ENCODE data around the gene WBP2. TPM values are rescaled to one million over a fixed set of nuclear protein-coding genes. Genes with fewer than 3 reads are reported as not detected.
A peak's percentile ranks its signal among the peaks of the same experiment; 100 is the strongest.

WBP2 gene
- total and polyA plus RNA-seq, 2 of the 13 experiments (the other 11 are each of a cell fraction or from before 2014, with no cell fraction given), result 29.2 to 29.5 TPM

- TF ChIP-seq ETS1 (CRISPR knock-in tag; IDR thresholded peaks at IDR 0.05) (peak; percentile 66; the same call in 1 of the 2 replicates), ZHX1 (CRISPR knock-in tag; IDR thresholded peaks at IDR 0.05; ENCODE audit: low read depth) (peak; percentile 68; the same call in 1 of the 2 replicates), ZBTB46 (CRISPR knock-in tag; IDR thresholded peaks at IDR 0.05; ENCODE audit: borderline replicate concordance) (0 out of 2 replicates have a peak, but pooled peaks have one; percentile 30), ZBTB2 (CRISPR knock-in tag; IDR thresholded peaks at IDR 0.05; ENCODE audit: low read depth) (peak; percentile 90), KLF15 (CRISPR knock-in tag; IDR thresholded peaks at IDR 0.05; ENCODE audit: borderline replicate concordance) (no peak), ZNF574 (CRISPR knock-in tag; IDR thresholded peaks at IDR 0.05) (peak; percentile 53; the same call in 1 of the 2 replicates), TEAD3 (CRISPR knock-in tag; optimal IDR thresholded peaks at IDR 0.05; ENCODE audit: borderline replicate concordance) (peak; percentile 7), NCOA5 (CRISPR knock-in tag; IDR thresholded peaks at IDR 0.05) (no peak), CREB3 (CRISPR knock-in tag; IDR thresholded peaks at IDR 0.05) (peak; percentile 71; the same call in 1 of the 2 replicates), GABPB1 (CRISPR knock-in tag; IDR thresholded peaks at IDR 0.05) (peak; percentile 72), ZNF709 (CRISPR knock-in tag; IDR thresholded peaks at IDR 0.05) (peak; percentile 34; the same call in 1 of the 2 replicates), ZNF598 (CRISPR knock-in tag; IDR thresholded peaks at IDR 0.05; ENCODE audit: borderline replicate concordance) (no peak), DBP (CRISPR knock-in tag; IDR thresholded peaks at IDR 0.05; ENCODE audit: not compliant biosample characterization) (no peak), ZFYVE20 (CRISPR knock-in tag; IDR thresholded peaks at IDR 0.05; ENCODE audit: borderline replicate concordance, low read depth) (no peak; the same call in 1 of the 2 replicates)
Measured at GRCh38 chr17:75896415-75897159, 41.5 kb upstream of the WBP2 start, which contains the start of gene TRIM65 (continued).

Measured in HepG2 (cell line).